Esophagus muscularis mucosa (tissue), 4 donors: ENCODE measurements around the gene SIK3. TPM values are rescaled to one million over a fixed set of nuclear protein-coding genes. Genes with fewer than 3 reads are reported as not detected.

ENCODE experiments used
- DNase-seq: peaks from one replicate; pipeline ENCODE4 v3.0.0-alpha.2; 2017; ENCODE audit errors: extremely low spot score
- H3K27ac ChIP-seq, 4 donors: fragments of 200-600 bp; sonication (generic); replicated peaks in 1 of 4; 1 replicate in 3 of 4; 2 replicates in 1 of 4; pipeline ENCODE4 v1.5.1; 2016 to 2019; ENCODE audit warnings: mild to moderate bottlenecking in 1 of 4
- H3K27me3 ChIP-seq, 4 donors: fragments of 200-600 bp; sonication (generic); one replicate each; pipeline versions ENCODE4 v1.5.1 to v1.6.0; 2016 to 2019
- H3K36me3 ChIP-seq, 4 donors: fragments of 200-600 bp; sonication (generic); one replicate each; pipeline ENCODE4 v1.5.1; 2016 to 2019
- H3K4me1 ChIP-seq, 4 donors: fragments of 200-600 bp; sonication (generic); one replicate each; pipeline ENCODE4 v1.5.1; 2016 to 2019
- H3K4me3 ChIP-seq, 4 donors: fragments of 200-600 bp; sonication (generic); 1 replicate in 2 of 4; 2 replicates in 2 of 4; pipeline ENCODE4 v1.5.1; 2016 to 2019; ENCODE audit warnings: mild to moderate bottlenecking in 4 of 4, moderate library complexity in 1 of 4
- H3K9me3 ChIP-seq, 4 donors: fragments of 200-600 bp; sonication (generic); 1 replicate in 3 of 4; 2 replicates in 1 of 4; pipeline ENCODE4 v1.5.1; 2016 to 2019
- CTCF ChIP-seq, 3 experiments: fragments of 200-600 bp in 2 of 3; fragments of 450-650 bp in 1 of 3; sonication (generic) in 2 of 3; IDR thresholded peaks; one replicate each; pipeline ENCODE4 v1.5.1; 2017 to 2019; ENCODE audit warnings: antibody characterized with exemption in 3 of 3, mild to moderate bottlenecking in 2 of 3, moderate library complexity in 1 of 3
- EP300 ChIP-seq: sonication (generic); formaldehyde crosslinking; IDR thresholded peaks from one replicate; pipeline ENCODE4 v1.6.1; 2017; ENCODE audit warnings: antibody characterized with exemption
- POLR2A ChIP-seq: fragments of 450-650 bp; IDR thresholded peaks from one replicate; pipeline ENCODE4 v1.6.1; 2017; ENCODE audit warnings: antibody characterized with exemption, moderate library complexity, mild to moderate bottlenecking, low read depth
- POLR2AphosphoS5 ChIP-seq, 2 donors: sonication (generic); formaldehyde crosslinking; IDR thresholded peaks; one replicate each; pipeline ENCODE4 v1.6.1; 2017; ENCODE audit warnings: antibody characterized with exemption in 2 of 2
- WGBS: methylation state at CpG from one replicate; pipeline ENCODE4 v1.1.5; 2018; 5-methylcytosine and 5-hydroxymethylcytosine counted together
- intact Hi-C: fragments of 100-400 bp; cut with DNase I; formaldehyde crosslinking; loops from one replicate; pipeline ENCODE4 v1.15.1; 2023
- total RNA-seq, 4 donors: library from RNA; depleted of rRNA; stranded (reverse); fragments of >200 nt; gene quantifications; one replicate each; pipeline versions ENCODE4 v1.1.0 to v1.2.1, GENCODE V29; 2016

Gene SIK3
- total RNA-seq, 4 donors from 2014 or later, result 39.5 to 53.5 (median 42.3) TPM

- no peaks in the 10 kb centered on the region for H3K9me3 ChIP-seq
- H3K27me3 ChIP-seq, result no peaks in the 10 kb centered on the region
- H3K36me3 ChIP-seq, result peaks cover 5 to 9% (median 7%) of the 10 kb centered on the region in 4 donors
- no peak overlapping the region for H3K4me3 ChIP-seq
- H3K4me1 ChIP-seq, result peaks cover 27 to 46% (median 32%) of the 10 kb centered on the region in 4 donors
- no peak overlapping the region for H3K27ac ChIP-seq
- no peak for DNase-seq
- WGBS, result 94% methylated on average over 6 of the region's 6 CpGs
- intact Hi-C loops, result no loop called here
- TF ChIP-seq CTCF (IDR thresholded peaks at IDR 0.05) (no peak), POLR2AphosphoS5 (IDR thresholded peaks at IDR 0.05) (no peak), POLR2A (no peak), EP300 (no peak)
These were observed 259.7 kb downstream of the SIK3 start for GRCh38 chr11:116838321-116839084.

- TF ChIP-seq EP300 (no peak), POLR2A (no peak), CTCF (IDR thresholded peaks at IDR 0.05) (no peak), POLR2AphosphoS5 (IDR thresholded peaks at IDR 0.05) (no peak)
- Histone ChIP-seq H3K27ac (peak within 1 kb of the TSS; percentile 73 to 88 (median 86)), H3K4me1 (peaks cover 27 to 46% (median 32%) of the 10 kb centered on the region in 4 donors), H3K36me3 (no peaks in the 10 kb centered on the region), H3K27me3 (no peaks in the 10 kb centered on the region), H3K4me3 (no peak within 1 kb of the TSS), H3K9me3 (no peaks in the 10 kb centered on the region)
- intact Hi-C loops, result no loop called here
- no peak for DNase-seq
- 81% methylated on average over 17 of the region's 19 CpGs for WGBS
These were observed 260.8 kb downstream of the SIK3 start, which contains the start of gene APOA1 for GRCh38 chr11:116837231-116838091. Gene APOA1, minus strand, starts transcription at chr11:116837622. Its CDS starts 235 bp downstream, at chr11:116837387.

GRCh38 chr11:116836632-116836991 is 261.6 kb downstream of the SIK3 start:
- Histone ChIP-seq H3K36me3 (no peaks in the 10 kb centered on the region), H3K4me1 (peaks cover 27 to 46% (median 32%) of the 10 kb centered on the region in 4 donors), H3K4me3 (no peak overlapping the region), H3K9me3 (no peaks in the 10 kb centered on the region), H3K27me3 (no peaks in the 10 kb centered on the region), H3K27ac (peak overlapping the region; percentile 73 to 88 (median 86))
- DNase-seq, result no peak
- no peak for TF ChIP-seq POLR2AphosphoS5 (IDR thresholded peaks at IDR 0.05)
- no peak for TF ChIP-seq POLR2A
- no peak for TF ChIP-seq EP300
- TF ChIP-seq CTCF (IDR thresholded peaks at IDR 0.05), result no peak
- 90% methylated on average over 7 of the region's 7 CpGs for whole genome bisulfite sequencing
- intact Hi-C loops, result no loop called here

- TF ChIP-seq EP300, result no peak
- peak; percentile 64 to 75 (median 73) for TF ChIP-seq CTCF (IDR thresholded peaks at IDR 0.05)
- peak; percentile 74 to 87 for TF ChIP-seq POLR2AphosphoS5 (IDR thresholded peaks at IDR 0.05)
- no peak for TF ChIP-seq POLR2A
- H3K9me3 ChIP-seq, result no peaks in the 10 kb centered on the region
- H3K36me3 ChIP-seq, result no peaks in the 10 kb centered on the region
- peak overlapping the region; percentile 45 to 54 (median 51) for H3K4me3 ChIP-seq
- peak; percentile 95 for DNase-seq
- H3K27ac ChIP-seq, result peak overlapping the region; percentile 73 to 88 (median 86)
- 29% methylated on average over 23 of the region's 57 CpGs for WGBS
- H3K4me1 ChIP-seq, result peaks cover 27 to 44% (median 32%) of the 10 kb centered on the region in 4 donors
- intact Hi-C loops, result loop anchor here (2.0 kb wide), 1 partner anchor 43 kb away; no protein-coding TSS in a partner anchor
- no peaks in the 10 kb centered on the region for H3K27me3 ChIP-seq
These were observed 262.2 kb downstream of the SIK3 start for GRCh38 chr11:116835791-116836631.
